IPS DF 6.9 (cell line): Measurements from ENCODE around the gene LRRFIP1.

Experiments
- DNase-seq: peaks from one replicate; pipeline ENCODE4 v3.0.0-alpha.2; 2013; ENCODE audit warnings: low read depth, low spot score
- H3K27ac ChIP-seq: one replicate; pipeline ENCODE4 v1.5.1; 2013; ENCODE audit warnings: low read length, control low read depth
- H3K27me3 ChIP-seq: 2 replicates; pipeline ENCODE4 v1.6.1; 2013; ENCODE audit warnings: mild to moderate bottlenecking, low read length; ENCODE audit not compliant: control insufficient read depth, insufficient read depth
- H3K36me3 ChIP-seq: 2 replicates; pipeline ENCODE4 v1.6.1; 2013; ENCODE audit warnings: low read length; ENCODE audit not compliant: control insufficient read depth, insufficient read depth
- H3K4me1 ChIP-seq: 2 replicates; pipeline ENCODE4 v1.6.1; 2013; ENCODE audit warnings: low read length; ENCODE audit not compliant: control insufficient read depth, insufficient read depth
- H3K4me3 ChIP-seq: 2 replicates; pipeline ENCODE4 v1.5.1; 2013; ENCODE audit warnings: mild to moderate bottlenecking, low read length
- H3K9me3 ChIP-seq: 2 replicates; pipeline ENCODE4 v1.6.1; 2013; ENCODE audit warnings: low read length, inconsistent platforms; ENCODE audit not compliant: control insufficient read depth, insufficient read depth
- WGBS: extraction: QIAGEN DNeasy Blood & Tissue Kit; methylation state at CpG from one replicate; pipeline ENCODE4 v1.1.7; 2013; ENCODE audit warnings: mixed read lengths, missing lambda C conversion rate; ENCODE audit not compliant: insufficient read length, insufficient coverage; 5-methylcytosine and 5-hydroxymethylcytosine counted together

LRRFIP1 gene

DNA sequence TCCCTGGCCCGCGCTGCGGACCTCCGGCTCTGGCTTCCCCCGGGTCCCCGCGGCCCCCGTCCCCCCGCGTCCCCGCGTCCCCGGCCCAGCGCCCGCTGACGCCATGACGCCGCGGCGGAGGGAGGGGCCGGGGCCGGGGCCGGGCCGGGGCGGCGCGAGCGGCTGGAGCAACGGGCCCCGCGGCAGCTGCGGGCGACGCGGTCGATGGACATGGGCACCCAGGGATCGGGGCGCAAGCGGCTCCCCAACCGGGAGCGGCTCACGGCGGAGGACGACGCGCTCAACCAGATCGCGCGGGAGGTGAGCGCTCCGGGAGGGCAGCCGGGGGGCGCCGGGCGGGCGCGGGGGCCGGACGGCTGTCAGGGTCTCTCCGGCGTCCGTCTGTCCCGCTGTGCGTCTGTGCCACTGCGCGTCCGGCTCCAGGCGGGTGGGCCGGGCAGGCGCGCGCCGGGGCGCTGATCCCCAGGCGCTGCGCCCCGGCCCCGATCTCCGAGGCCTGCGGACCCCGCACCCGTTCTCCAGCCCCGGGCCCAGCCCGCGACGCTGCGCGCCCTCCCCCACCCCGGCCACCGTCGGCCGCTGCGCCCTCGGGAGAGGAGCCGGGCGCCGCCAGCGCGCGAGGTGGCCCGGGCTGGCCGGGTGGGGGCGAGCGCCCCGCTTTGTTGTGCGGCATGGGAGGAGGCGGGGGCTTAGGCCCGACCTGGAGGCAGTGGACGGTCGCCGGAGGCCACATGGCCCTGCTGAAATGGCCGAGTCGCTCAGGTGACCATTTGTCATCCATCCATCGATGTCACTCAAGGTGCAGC lies at the start of gene LRRFIP1:
Gene LRRFIP1 (plus strand): TSS at position 147 of the 806 bp plus-strand sequence. CDS start 58 bp downstream, at position 205.
- Histone ChIP-seq H3K4me3 (peak within 1 kb of the TSS; percentile 80; the same call in 1 of the 2 replicates), H3K4me1 (peaks cover 3% of the 10 kb centered on the region), H3K27me3 (peaks cover 14% of the 10 kb centered on the region; the same call in 1 of the 2 replicates), H3K9me3 (no peaks in the 10 kb centered on the region), H3K36me3 (no peaks in the 10 kb centered on the region), H3K27ac (no peak within 1 kb of the TSS)
- no CpG with 5 or more reads among the region's 114 CpGs for WGBS
- DNase-seq, result no peak

- WGBS, result no CpG with 5 or more reads among the region's 26 CpGs
- Histone ChIP-seq H3K27ac (no peak overlapping the region), H3K4me1 (peaks cover 5% of the 10 kb centered on the region; the same call in 1 of the 2 replicates), H3K4me3 (no peak overlapping the region), H3K9me3 (no peaks in the 10 kb centered on the region), H3K27me3 (no peaks in the 10 kb centered on the region), H3K36me3 (peaks cover 14% of the 10 kb centered on the region)
- DNase-seq, result no peak
These were observed 49.2 kb upstream of the LRRFIP1 start for GRCh38 chr2:237577956-237578870.

GRCh38 chr2:237581326-237581725 lies 46.1 kb upstream of the LRRFIP1 start:
- no peak overlapping the region for H3K4me3 ChIP-seq
- no peak for DNase-seq
- H3K9me3 ChIP-seq, result no peaks in the 10 kb centered on the region
- H3K36me3 ChIP-seq, result peaks cover 14% of the 10 kb centered on the region; the same call in 1 of the 2 replicates
- peaks cover 10% of the 10 kb centered on the region for H3K4me1 ChIP-seq
- no CpG with 5 or more reads among the region's 6 CpGs for WGBS
- no peak overlapping the region for H3K27ac ChIP-seq
- H3K27me3 ChIP-seq, result no peaks in the 10 kb centered on the region

GRCh38 chr2:237581751-237582746 lies 45.3 kb upstream of the LRRFIP1 start:
- Histone ChIP-seq H3K9me3 (no peaks in the 10 kb centered on the region), H3K27ac (no peak overlapping the region), H3K27me3 (no peaks in the 10 kb centered on the region), H3K4me3 (no peak overlapping the region), H3K36me3 (peaks cover 12% of the 10 kb centered on the region; the same call in 1 of the 2 replicates), H3K4me1 (peaks cover 10% of the 10 kb centered on the region)
- no peak for DNase-seq
- no CpG with 5 or more reads among the region's 25 CpGs for WGBS

- H3K4me3 ChIP-seq, result no peak overlapping the region
- no CpG with 5 or more reads among the region's 19 CpGs for WGBS
- peaks cover 10% of the 10 kb centered on the region for H3K4me1 ChIP-seq
- no peak for DNase-seq
- 0 out of 2 replicates have a peak, but pooled peaks cover 3% of the 10 kb centered on the region for H3K36me3 ChIP-seq
- H3K27me3 ChIP-seq, result no peaks in the 10 kb centered on the region
- no peak overlapping the region for H3K27ac ChIP-seq
- no peaks in the 10 kb centered on the region for H3K9me3 ChIP-seq
These were observed 43.7 kb upstream of the LRRFIP1 start for GRCh38 chr2:237583385-237584295.

DNA sequence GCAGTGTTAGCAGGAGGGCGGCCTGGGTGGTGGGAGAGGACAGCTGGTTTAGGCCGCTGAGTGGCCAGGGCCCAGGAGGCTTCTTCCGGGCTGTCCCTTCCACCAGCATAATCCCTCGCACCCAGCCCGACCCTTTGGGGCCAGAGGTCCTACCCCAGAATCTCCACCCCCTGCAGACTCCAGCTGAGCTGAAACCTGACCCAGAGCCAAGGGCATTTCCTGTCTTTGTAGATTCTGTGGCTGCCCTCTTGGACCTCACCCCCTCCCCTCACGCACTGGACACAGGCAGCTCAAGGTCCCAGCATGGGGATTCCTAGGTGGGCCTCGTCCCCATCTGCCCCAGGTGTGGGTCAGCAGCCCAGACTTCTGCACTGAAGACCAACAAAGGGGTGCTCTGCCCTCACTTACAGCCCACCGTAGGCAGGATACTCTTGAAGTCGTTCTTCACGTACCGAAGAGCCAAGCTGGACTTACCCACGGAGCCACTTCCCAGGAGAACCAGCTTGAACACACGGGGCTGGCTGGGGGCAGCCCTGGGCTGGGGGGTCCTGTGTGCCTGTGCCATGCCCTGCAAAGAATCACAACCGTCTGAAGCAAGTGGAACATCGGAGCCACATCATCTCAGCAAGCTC lies 41.7 kb upstream of the LRRFIP1 start:
- no peak for DNase-seq
- Histone ChIP-seq H3K4me3 (no peak overlapping the region), H3K36me3 (0 out of 2 replicates have a peak, but pooled peaks cover 3% of the 10 kb centered on the region), H3K27ac (no peak overlapping the region), H3K4me1 (peaks cover 10% of the 10 kb centered on the region), H3K9me3 (no peaks in the 10 kb centered on the region), H3K27me3 (no peaks in the 10 kb centered on the region)
- no CpG with 5 or more reads among the region's 15 CpGs for WGBS

- DNase-seq, result no peak
- H3K9me3 ChIP-seq, result no peaks in the 10 kb centered on the region
- no peaks in the 10 kb centered on the region for H3K36me3 ChIP-seq
- peaks cover 9% of the 10 kb centered on the region for H3K4me1 ChIP-seq
- no peak overlapping the region for H3K27ac ChIP-seq
- H3K4me3 ChIP-seq, result no peak overlapping the region; the same call in 1 of the 2 replicates
- no CpG with 5 or more reads among the region's 9 CpGs for WGBS
- H3K27me3 ChIP-seq, result no peaks in the 10 kb centered on the region
These were observed 39.2 kb upstream of the LRRFIP1 start for GRCh38 chr2:237588044-237588696.

DNA sequence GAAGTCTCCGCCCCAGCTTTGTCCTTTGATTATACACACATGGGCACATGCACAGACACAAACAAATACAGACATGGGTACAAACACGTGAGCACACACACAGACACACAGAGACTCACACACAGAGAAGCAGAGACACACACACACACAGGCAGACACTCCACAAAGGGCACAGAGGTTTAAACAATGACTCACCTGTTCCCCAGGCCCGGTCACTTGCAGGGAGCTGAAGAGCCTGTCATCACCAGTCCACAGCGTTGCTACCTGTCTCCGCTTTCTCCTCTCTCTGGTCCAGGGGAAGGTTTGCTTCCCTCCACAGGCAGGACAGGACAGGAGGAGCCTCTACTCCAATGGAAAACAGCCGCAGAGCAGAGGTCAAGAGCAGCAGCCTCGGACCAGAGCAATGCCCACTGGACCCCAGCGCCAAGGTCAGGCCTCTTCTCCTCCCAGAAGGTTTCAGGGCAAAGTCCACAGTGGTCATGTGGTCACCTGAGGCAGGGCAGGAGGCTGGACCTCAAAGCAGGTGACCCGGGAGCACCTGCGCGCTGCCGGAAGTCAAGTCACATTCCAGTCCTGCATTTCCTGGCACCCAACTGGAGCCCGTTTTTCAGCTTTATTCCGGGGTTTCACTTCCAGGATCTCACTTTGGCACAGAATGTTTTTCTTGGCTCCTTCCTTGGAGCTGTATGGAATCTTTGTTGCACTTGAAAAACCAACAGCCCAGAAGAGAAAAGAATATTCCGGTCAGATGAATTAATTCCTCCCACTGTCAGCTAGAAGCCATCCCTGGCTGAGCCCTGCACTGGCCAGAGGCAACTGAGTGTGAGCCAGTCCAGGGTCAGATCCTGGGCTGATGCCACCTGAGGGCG lies 36.9 kb upstream of the LRRFIP1 start, which contains the start of gene RAB17:
Gene RAB17 (minus strand): TSS at position 463 of the 869 bp plus-strand sequence. CDS start 4,580 bp downstream, outside the sequence.
- peak within 1 kb of the TSS; percentile 39; the same call in 1 of the 2 replicates for H3K4me3 ChIP-seq
- H3K36me3 ChIP-seq, result no peaks in the 10 kb centered on the region
- peak within 1 kb of the TSS; percentile 24 for H3K27ac ChIP-seq

More for the DNA sequence above, 36.9 kb upstream of the LRRFIP1 start, which contains the start of gene RAB17:
- Histone ChIP-seq H3K4me1 (peaks cover 18% of the 10 kb centered on the region), H3K27me3 (no peaks in the 10 kb centered on the region), H3K9me3 (no peaks in the 10 kb centered on the region)
- no CpG with 5 or more reads among the region's 16 CpGs for WGBS
- no peak for DNase-seq
